NCI-H748 (cell line): ENCODE data around the gene ANTXRL.
"Not testable (repeated sequence)": the region's sequence is repeated elsewhere in the genome, so short reads cannot be mapped to it uniquely, and the experiment has no call there.

Source experiments
- DNase-seq: peaks from one replicate; lab custom pipeline; 2025; ENCODE audit not compliant: unreplicated experiment; lab: John Stamatoyannopoulos, UW

ANTXRL gene

GRCh38 chr10:46286991-46287693, at the start of gene ANTXRL:
ANTXRL (plus strand) TSS chr10:46286997; CDS start chr10:46287263, 266 bp downstream.
- DNase-seq, result no peak

GRCh38 chr10:46237815-46238510, 48.8 kb upstream of the ANTXRL start:
- DNase-seq, result no peak

GRCh38 chr10:46239247-46239646, 47.5 kb upstream of the ANTXRL start:
- DNase-seq, result no peak

- no peak for DNase-seq
These were observed 46.7 kb upstream of the ANTXRL start for GRCh38 chr10:46239993-46240683.

- DNase-seq, result no peak
These were observed 45.9 kb upstream of the ANTXRL start for GRCh38 chr10:46240684-46241565.

- no peak for DNase-seq
These were observed 41.4 kb upstream of the ANTXRL start for GRCh38 chr10:46245381-46245900.

GRCh38 chr10:46246400-46247180, 40.2 kb upstream of the ANTXRL start:
- DNase-seq, result not testable (repeated sequence)

GRCh38 chr10:46247181-46247475, 39.7 kb upstream of the ANTXRL start:
- no peak for DNase-seq

- no peak for DNase-seq
These were observed 38.8 kb upstream of the ANTXRL start for GRCh38 chr10:46247808-46248569.

- no peak for DNase-seq
These were observed 38.1 kb upstream of the ANTXRL start for GRCh38 chr10:46248651-46249146.

- not testable (repeated sequence) for DNase-seq
These were observed 37.0 kb upstream of the ANTXRL start for GRCh38 chr10:46249617-46250344.

- DNase-seq, result no peak
These were observed 36.3 kb upstream of the ANTXRL start for GRCh38 chr10:46250481-46250880.

GRCh38 chr10:46250898-46251856, 35.6 kb upstream of the ANTXRL start:
- no peak for DNase-seq

- no peak for DNase-seq
These were observed 34.6 kb upstream of the ANTXRL start for GRCh38 chr10:46251857-46252847.

- DNase-seq, result no peak
These were observed 33.5 kb upstream of the ANTXRL start for GRCh38 chr10:46253076-46254006.
